Stimulated activated CD8-positive, alpha-beta memory T cell treated with anti-CD3 and anti-CD28 coated beads, Interleukin-15, amount 100 ng/mL, for 1 hour (primary cell): ENCODE results near the gene FHAD1.
"Not testable (repeated sequence)": the region's sequence is repeated elsewhere in the genome, so short reads cannot be mapped to it uniquely, and the experiment has no call there.

Experiments used
- DNase-seq: peaks from one replicate; pipeline ENCODE4 v3.0.0-alpha.2; 2020; ENCODE audit warnings: low read depth

FHAD1 gene

DNA sequence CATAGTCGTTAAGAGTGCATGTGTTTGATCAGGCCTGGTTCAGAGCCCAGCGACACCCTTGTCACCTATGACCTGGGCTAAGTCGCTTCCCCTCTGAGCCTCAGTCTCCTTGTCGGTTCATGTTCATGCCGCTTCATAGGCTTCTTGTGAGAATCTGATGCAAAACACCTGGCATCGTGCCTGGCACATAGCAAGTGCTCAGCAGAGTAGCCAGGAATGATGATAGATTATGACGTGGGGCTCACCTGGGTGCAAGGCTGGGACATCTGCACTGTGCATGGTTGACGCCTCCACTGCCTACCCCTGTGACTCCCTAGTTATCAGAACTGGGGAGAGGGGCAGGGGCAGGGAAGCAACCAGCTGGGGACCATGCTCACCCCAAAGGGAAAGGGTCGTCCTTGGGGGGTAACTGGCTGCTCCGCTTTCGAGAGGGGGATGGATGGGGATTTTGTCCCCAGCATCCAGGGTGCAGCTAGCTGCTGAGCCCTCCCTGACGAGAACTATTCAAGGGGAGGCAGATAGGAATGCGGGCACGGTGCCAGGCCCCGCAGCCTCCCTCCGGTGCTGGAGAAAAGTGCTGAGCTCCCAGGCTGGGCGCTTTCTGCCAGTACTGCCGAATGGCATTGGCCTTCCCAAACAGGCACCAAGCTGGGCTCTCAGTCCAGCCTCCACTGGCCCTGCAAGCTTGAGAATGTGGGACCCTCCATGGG lies 171.9 kb downstream of the FHAD1 start:
- no peak for DNase-seq

- no peak for DNase-seq
Measured at GRCh38 chr1:15420853-15421465, 173.9 kb downstream of the FHAD1 start.

GRCh38 chr1:15422871-15423270 lies 175.8 kb downstream of the FHAD1 start:
- DNase-seq, result no peak

DNA sequence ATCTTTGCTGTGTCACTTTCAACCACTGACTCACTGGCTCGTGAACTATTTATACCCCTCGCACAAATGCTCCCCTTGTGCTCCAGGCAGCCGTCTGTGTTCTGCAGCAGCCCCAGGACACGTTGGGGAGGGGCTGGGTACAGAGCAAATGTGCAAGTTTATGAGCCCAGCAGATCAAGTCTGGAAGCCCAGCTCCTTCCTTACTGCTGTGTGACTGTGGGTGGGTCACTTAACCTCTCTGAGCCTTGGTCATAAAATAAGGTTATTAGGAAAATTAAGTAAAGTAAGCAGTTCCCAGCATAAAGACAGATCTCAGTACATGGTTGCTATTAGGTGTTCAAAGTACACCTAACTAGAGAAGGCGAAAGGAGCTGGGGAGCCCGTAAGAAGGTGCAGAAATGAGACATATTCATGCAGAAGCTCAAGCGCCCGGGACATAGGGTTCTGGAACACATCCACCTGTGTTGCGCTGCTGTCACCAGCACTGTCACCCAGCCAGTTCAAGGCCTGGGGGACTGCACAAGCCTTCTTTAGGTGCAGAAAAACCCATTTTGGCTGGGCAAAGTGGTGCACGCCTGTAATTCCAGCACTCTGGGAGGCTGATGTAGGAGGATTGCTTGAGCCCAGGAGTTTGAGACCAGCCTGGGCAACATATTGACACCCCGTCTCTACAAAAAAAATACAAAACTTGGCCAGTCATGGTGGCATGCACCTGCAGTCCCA lies 176.5 kb downstream of the FHAD1 start:
- no peak for DNase-seq

GRCh38 chr1:15424146-15424667 lies 177.2 kb downstream of the FHAD1 start:
- no peak for DNase-seq

GRCh38 chr1:15424981-15425380 lies 178.0 kb downstream of the FHAD1 start:
- no peak for DNase-seq

DNA sequence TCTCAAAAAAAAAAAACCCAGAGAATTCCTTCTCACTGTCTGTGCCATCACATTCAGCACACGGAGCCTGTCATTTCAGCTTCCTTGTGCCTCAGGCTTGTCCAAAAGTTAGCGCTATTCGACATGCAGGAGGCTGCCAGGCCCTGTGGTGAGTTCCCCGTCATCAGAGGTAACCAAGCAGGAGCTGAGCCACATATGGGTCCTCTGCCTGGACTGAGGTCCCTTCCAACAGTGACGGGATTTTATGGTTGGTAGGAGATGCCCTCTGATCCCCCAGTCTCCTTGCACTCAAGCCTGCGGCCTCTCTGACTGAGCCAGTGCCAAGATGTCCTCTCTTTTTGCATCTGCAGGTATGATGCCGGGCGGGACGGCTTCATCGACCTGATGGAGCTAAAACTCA lies 178.5 kb downstream of the FHAD1 start:
- no peak for DNase-seq

DNA sequence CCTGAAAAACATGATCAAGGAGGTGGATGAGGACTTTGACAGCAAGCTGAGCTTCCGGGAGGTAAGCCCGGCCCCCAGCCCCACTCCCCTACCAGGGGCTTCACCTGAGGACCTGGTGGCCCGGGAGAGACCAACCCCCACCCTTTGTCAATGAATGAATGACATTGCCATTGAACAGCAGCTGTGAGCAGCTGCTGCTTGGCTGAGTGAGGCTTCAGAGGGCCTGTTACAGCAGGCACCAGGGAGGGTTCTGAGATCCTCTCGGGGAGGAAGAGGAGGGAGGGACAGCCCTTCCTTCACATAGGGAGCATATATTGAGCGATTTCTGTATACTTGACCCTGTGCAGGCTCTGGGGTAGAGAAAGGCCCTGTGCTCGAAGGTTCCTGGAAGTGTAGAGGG lies 178.9 kb downstream of the FHAD1 start:
- DNase-seq, result no peak

- DNase-seq, result no peak
Measured at GRCh38 chr1:15426492-15427279, 179.7 kb downstream of the FHAD1 start.

DNA sequence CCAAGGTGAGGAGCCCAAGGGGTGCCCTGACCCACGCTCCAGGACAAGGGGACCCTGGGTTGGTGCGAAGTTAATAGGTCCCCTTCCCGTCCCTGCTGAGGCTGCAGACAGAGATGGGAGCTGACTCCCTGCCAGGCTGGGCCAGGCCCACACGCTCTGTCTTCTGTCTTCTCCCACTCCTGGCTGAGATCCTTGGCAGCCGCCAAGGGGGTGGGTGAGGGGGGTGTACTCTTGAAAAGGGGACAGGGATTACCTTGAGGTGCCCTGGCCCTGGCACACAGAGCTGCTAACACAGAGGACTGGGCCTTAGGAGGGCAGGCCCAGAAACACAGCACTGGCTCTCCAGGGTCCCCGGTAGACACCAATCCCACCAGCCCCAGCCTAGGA lies 180.2 kb downstream of the FHAD1 start:
- DNase-seq, result no peak

DNA sequence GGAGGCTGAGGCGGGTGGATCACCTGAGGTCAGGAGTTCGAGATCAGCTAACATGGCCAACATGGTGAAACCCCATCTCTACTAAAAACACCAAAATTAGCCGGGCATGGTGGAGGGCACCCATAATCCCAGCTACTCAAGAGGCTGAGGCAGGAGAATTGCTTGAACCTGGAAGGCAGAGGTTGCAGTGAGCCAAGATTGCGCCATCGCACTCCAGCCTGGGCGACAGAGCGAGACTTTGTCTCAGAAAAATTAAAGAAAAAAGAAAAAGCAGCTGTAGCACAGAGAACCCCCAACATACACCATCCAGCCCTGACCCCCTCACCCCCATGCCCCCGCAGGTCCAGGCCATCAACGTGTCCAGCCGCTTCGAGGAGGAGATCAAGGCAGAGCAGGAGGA lies 181.2 kb downstream of the FHAD1 start:
- DNase-seq, result not testable (repeated sequence)

DNA sequence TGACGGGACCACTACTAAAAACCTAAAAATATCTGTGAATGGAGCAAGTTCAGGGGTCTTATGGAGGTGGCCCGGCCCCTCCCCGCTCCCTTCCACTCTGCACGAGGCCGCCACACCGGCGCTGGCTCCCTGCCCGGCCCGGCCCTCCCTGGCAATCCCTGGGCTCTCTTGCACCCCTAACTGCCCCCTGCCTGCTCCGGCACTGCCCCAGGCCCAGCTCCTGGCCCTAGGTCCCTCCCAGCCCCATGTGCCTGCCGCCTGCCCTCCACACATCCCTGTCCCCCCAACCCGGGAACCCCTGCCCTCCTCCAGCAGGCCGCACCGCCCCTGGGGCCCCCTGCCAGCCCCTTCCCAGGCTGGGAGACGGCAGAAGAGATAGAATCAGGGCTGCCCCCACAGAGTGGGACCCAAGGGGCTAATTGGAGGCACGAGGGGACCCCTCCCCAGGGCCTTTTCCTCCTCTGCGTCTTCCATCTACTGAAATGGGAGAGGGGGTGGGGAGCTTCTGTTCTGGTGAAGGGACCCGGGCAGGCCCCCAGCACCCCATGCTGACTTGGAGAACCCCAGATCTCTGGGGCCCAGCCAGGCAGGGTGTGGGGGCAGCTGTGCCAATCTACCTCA lies 181.9 kb downstream of the FHAD1 start:
- DNase-seq, result no peak

- no peak for DNase-seq
Measured at GRCh38 chr1:15429701-15430149, 182.7 kb downstream of the FHAD1 start.

DNA sequence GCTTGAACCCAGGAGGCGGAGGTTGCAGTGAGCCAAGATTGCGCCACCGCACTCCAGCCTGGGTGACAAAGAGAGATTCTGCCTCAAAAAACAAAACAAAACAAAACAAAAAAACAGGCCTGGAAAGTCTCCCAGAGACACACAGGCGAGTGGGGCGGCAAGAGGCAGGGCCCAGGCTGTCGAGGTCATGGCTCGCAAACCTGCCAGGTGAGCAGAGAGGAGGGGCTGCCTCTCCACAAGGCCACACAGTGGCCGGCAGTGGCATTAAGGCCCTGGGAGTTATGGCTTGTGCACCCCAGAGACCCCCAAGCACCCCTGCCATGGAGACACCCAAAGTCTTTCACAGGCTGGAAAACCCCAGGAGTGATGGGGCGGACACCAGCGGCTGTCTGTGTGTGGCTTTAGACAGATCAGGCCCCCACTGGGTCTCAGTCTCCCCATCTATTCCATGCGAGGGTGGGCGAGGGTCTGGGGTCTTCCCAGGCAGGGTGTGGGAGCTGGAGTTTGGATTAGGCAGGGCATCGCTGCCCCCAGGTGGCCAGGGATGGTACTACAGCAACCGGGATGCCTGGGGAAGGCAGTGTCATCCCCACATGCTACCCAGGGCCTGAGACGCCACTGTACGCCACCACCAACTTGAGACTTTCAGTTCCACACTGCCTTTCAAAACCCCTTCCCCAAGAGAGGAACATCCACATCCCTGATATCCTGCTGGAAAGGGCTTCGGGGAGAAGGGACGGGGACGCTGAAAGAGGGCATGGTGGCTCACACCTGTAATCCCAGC lies 184.0 kb downstream of the FHAD1 start:
- DNase-seq, result peak; percentile 69

DNA sequence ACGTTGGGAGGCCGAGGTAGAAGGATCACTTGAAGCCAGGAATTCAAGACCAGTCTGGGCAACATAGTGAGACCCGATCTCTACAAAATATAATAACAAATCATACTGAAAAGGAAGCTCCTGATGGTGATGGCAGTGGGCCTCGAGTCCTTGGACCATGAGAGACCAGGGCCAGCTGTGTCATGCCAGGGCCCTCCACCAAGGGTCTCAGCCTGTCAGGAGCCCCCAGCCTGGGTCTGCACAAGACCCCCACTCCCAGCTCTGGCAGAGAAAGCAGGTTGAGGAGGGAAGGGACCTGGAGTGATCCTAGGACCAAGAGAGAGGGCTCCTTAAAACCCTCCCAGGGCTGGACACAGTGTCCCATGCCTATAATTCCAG lies 184.5 kb downstream of the FHAD1 start:
- no peak for DNase-seq

DNA sequence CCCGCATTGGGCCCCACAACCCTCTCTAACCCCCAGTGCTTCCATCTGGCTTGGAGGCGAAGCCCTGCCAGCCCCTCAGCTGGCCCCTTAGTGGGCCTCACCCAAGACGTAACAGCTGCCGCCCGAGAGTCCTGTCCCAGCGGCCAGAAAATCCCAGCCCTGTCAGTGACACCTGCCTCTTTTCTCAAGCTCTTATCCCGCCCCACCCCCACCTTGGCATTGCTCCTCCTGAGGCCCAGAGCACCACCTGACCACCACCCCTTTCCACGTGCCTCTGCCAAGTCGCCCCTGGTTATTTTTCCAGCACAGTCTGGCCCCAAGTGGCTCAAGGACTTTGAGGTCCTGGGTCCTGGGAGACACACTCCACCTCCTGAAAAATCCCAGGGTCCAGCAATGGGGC lies 185.3 kb downstream of the FHAD1 start:
- no peak for DNase-seq

GRCh38 chr1:15433471-15433870 lies 186.4 kb downstream of the FHAD1 start:
- no peak for DNase-seq

- DNase-seq, result not testable (repeated sequence)
Measured at GRCh38 chr1:15434739-15435138, 187.7 kb downstream of the FHAD1 start.

DNA sequence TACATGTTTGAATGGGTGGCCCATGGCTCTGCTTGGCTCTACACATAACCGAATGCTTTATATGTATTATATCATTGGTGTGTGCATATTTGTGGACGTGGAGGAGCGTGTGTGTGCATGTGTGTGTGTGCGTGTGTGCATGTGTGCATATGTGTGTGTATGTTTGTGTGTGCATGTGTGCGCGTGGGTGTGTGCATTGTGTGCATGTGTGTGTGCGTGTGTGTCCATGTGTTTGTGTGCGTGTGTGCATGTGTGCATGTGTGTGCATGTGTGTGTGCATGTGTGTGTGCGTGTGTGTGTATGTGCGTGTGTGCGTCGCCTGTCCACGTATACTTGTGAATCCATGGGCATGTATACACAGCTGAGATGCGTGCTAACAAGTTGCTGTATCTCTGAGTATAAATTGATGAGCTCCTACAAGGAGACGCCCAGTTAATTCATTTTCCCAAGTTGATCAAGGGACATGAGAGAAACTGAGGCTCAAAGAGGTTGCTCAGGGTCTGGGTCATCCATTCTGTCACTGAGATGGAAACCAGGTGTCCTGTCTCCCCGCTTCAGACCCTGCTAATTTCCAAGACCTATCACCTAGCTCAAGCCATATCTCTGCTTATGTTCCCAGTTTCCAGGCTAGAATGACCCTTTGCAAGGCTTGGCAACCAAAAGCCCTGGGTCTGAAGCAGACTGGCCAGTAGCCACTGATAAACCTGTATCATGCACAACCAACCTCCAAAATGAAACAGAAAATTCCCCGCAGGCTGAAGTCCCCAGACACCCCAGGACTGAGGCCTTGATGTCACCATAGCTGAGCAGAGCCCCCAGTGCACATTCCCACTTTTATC lies 188.4 kb downstream of the FHAD1 start:
- no peak for DNase-seq

- DNase-seq, result no peak
Measured at GRCh38 chr1:15436881-15437442, 189.9 kb downstream of the FHAD1 start.
